CD4-positive, CD25-positive, alpha-beta regulatory T cell (primary cell): ENCODE results near the gene GLIPR1L1. TPM values are rescaled to one million over a fixed set of nuclear protein-coding genes. Genes with fewer than 3 reads are reported as not detected.

Experiments used
- ATAC-seq, 2 donors: fragments of 150-1000 bp; cut with Tn5 transposase; one replicate each; pipeline ENCODE4 v1.10.0; 2021; ENCODE audit warnings: low read depth in 2 of 2, moderate number of reproducible peaks in 2 of 2, moderate library complexity in 1 of 2
- DNase-seq, 3 donors: peaks; one replicate each; pipeline versions ENCODE4 v3.0.0 to v3.0.0-alpha.2; 2012 to 2022; ENCODE audit warnings: mixed read lengths in 1 of 3
- H3K27ac ChIP-seq: one replicate; pipeline ENCODE4 v1.7.0; 2013; ENCODE audit warnings: mild to moderate bottlenecking, low read length; ENCODE audit not compliant: insufficient read depth, poor library complexity, severe bottlenecking
- H3K27me3 ChIP-seq: one replicate; pipeline ENCODE4 v1.7.0; 2013; ENCODE audit warnings: low read length; ENCODE audit not compliant: control insufficient read depth, insufficient read depth
- H3K36me3 ChIP-seq: one replicate; pipeline ENCODE4 v1.7.0; 2013; ENCODE audit warnings: mild to moderate bottlenecking, low read length, moderate library complexity; ENCODE audit not compliant: control insufficient read depth, insufficient read depth
- H3K4me1 ChIP-seq: 2 replicates; pipeline ENCODE4 v1.7.0; 2013; ENCODE audit warnings: mild to moderate bottlenecking, low read length; ENCODE audit not compliant: insufficient read depth, control insufficient read depth, poor library complexity, severe bottlenecking
- H3K4me3 ChIP-seq: one replicate; pipeline ENCODE4 v1.7.0; 2013; ENCODE audit warnings: low read depth, mild to moderate bottlenecking, low read length, moderate library complexity
- H3K9me3 ChIP-seq, 2 experiments: 1 replicate in 1 of 2; 2 replicates in 1 of 2; pipeline ENCODE4 v1.7.0; 2013; ENCODE audit warnings: low read length in 2 of 2, mild to moderate bottlenecking in 1 of 2, moderate library complexity in 1 of 2; ENCODE audit not compliant: control insufficient read depth in 2 of 2
- H3K27ac Mint-ChIP-seq, 3 donors: one replicate each; pipeline ENCODE4 v1.8.0; 2020 to 2022; ENCODE audit warnings: mild to moderate bottlenecking in 3 of 3, mixed read lengths in 3 of 3, moderate library complexity in 2 of 3
- H3K27me3 Mint-ChIP-seq: one replicate; pipeline ENCODE4 v1.8.0; 2022; ENCODE audit warnings: mild to moderate bottlenecking, mixed read lengths
- H3K36me3 Mint-ChIP-seq: one replicate; pipeline ENCODE4 v1.8.0; 2020; ENCODE audit warnings: mixed read lengths
- H3K4me1 Mint-ChIP-seq, 4 donors: one replicate each; pipeline ENCODE4 v1.8.0; 2020 to 2022; ENCODE audit warnings: mixed read lengths in 4 of 4, mild to moderate bottlenecking in 1 of 4
- H3K4me3 Mint-ChIP-seq, 4 donors: one replicate each; pipeline ENCODE4 v1.8.0; 2020 to 2022; ENCODE audit warnings: mild to moderate bottlenecking in 4 of 4, mixed read lengths in 4 of 4, moderate library complexity in 3 of 4
- H3K9me3 Mint-ChIP-seq, 7 donors: one replicate each; pipeline ENCODE4 v1.8.0; 2020 to 2022; ENCODE audit warnings: mixed read lengths in 7 of 7, mild to moderate bottlenecking in 3 of 7, moderate library complexity in 2 of 7
- polyA plus RNA-seq, 4 donors: library from polyadenylated mRNA; unstranded; fragments of 300-500 nt; fragmentation: Illumina TruSeq; gene quantifications; one replicate each; pipeline ENCODE4 v1.2.3, GENCODE V29; 2021
- total RNA-seq: library from RNA; stranded (reverse); gene quantifications from one replicate; pipeline ENCODE4 v1.2.3, GENCODE V29; 2022

Gene GLIPR1L1
- total and polyA plus RNA-seq, 5 donors from 2014 or later: not detected

- peaks cover 10% of the 10 kb centered on the region for H3K36me3 Mint-ChIP-seq
- Histone ChIP-seq H3K4me3 (no peak overlapping the region), H3K27me3 (no peaks in the 10 kb centered on the region), H3K4me1 (no peaks in the 10 kb centered on the region), H3K27ac (no peak overlapping the region), H3K9me3 (no peaks in the 10 kb centered on the region), H3K36me3 (no peaks in the 10 kb centered on the region)
- DNase-seq: no peak
- peaks cover 0 to 17% (median 5%) of the 10 kb centered on the region in 7 donors for H3K9me3 Mint-ChIP-seq
- peaks cover 0 to 6% (median 0%) of the 10 kb centered on the region in 4 donors for H3K4me1 Mint-ChIP-seq
- no peak overlapping the region for H3K27ac Mint-ChIP-seq
- no peak for ATAC-seq
- peaks cover 5% of the 10 kb centered on the region for H3K27me3 Mint-ChIP-seq
- no peak overlapping the region for H3K4me3 Mint-ChIP-seq
These were observed 15.9 kb downstream of the GLIPR1L1 start for GRCh38 chr12:75350413-75350812.

GRCh38 chr12:75354011-75354410, 19.5 kb downstream of the GLIPR1L1 start:
- ATAC-seq: no peak

GRCh38 chr12:75360920-75361319, 26.4 kb downstream of the GLIPR1L1 start:
- Mint-ChIP-seq H3K36me3 (no peaks in the 10 kb centered on the region), H3K9me3 (peaks cover 0 to 2% (median 0%) of the 10 kb centered on the region in 7 donors), H3K4me1 (peaks cover 0 to 6% (median under 1%) of the 10 kb centered on the region in 4 donors), H3K27ac (no peak overlapping the region), H3K4me3 (no peak overlapping the region), H3K27me3 (no peaks in the 10 kb centered on the region)
- Histone ChIP-seq H3K27ac (no peak overlapping the region), H3K27me3 (no peaks in the 10 kb centered on the region), H3K4me1 (no peaks in the 10 kb centered on the region), H3K36me3 (no peaks in the 10 kb centered on the region), H3K9me3 (no peaks in the 10 kb centered on the region), H3K4me3 (no peak overlapping the region)
- ATAC-seq (no peak), DNase-seq (no peak)

More at GRCh38 chr12:75354011-75354410, 19.5 kb downstream of the GLIPR1L1 start:
- H3K27ac Mint-ChIP-seq: no peak overlapping the region
- H3K4me3 Mint-ChIP-seq: no peak overlapping the region
- H3K27me3 Mint-ChIP-seq: no peaks in the 10 kb centered on the region
- Histone ChIP-seq H3K9me3 (no peaks in the 10 kb centered on the region), H3K36me3 (no peaks in the 10 kb centered on the region), H3K27me3 (no peaks in the 10 kb centered on the region), H3K4me1 (no peaks in the 10 kb centered on the region), H3K27ac (no peak overlapping the region), H3K4me3 (no peak overlapping the region)
- H3K4me1 Mint-ChIP-seq: peaks cover 0 to 6% (median 0%) of the 10 kb centered on the region in 4 donors
- peaks cover 10% of the 10 kb centered on the region for H3K36me3 Mint-ChIP-seq
- peaks cover 0 to 17% (median 5%) of the 10 kb centered on the region in 7 donors for H3K9me3 Mint-ChIP-seq
- DNase-seq: no peak

GRCh38 chr12:75361408-75361807, 26.9 kb downstream of the GLIPR1L1 start:
- Mint-ChIP-seq H3K27me3 (no peaks in the 10 kb centered on the region), H3K27ac (no peak overlapping the region), H3K4me3 (no peak overlapping the region), H3K9me3 (peaks cover 0 to 2% (median 0%) of the 10 kb centered on the region in 7 donors), H3K36me3 (no peaks in the 10 kb centered on the region), H3K4me1 (peaks cover 0 to 10% (median 2%) of the 10 kb centered on the region in 4 donors)
- no peaks in the 10 kb centered on the region for H3K9me3 ChIP-seq
- DNase-seq (no peak), ATAC-seq (no peak)
- H3K36me3 ChIP-seq: no peaks in the 10 kb centered on the region
- H3K27me3 ChIP-seq: no peaks in the 10 kb centered on the region
- no peak overlapping the region for H3K4me3 ChIP-seq
- no peaks in the 10 kb centered on the region for H3K4me1 ChIP-seq
- no peak overlapping the region for H3K27ac ChIP-seq

- no peak overlapping the region for H3K27ac Mint-ChIP-seq
- H3K27ac ChIP-seq: no peak overlapping the region
These were observed 30.4 kb downstream of the GLIPR1L1 start for GRCh38 chr12:75364919-75365318.

GRCh38 chr12:75366629-75367028, 32.2 kb downstream of the GLIPR1L1 start:
- ATAC-seq (no peak), DNase-seq (peak in 1 of 3 donors; percentile 7)
- no peaks in the 10 kb centered on the region for H3K9me3 ChIP-seq
- H3K4me1 ChIP-seq: no peaks in the 10 kb centered on the region
- H3K27me3 Mint-ChIP-seq: no peaks in the 10 kb centered on the region
- no peaks in the 10 kb centered on the region for H3K36me3 Mint-ChIP-seq
- no peak overlapping the region for H3K4me3 ChIP-seq
- no peak overlapping the region for H3K4me3 Mint-ChIP-seq
- peaks cover 0 to 5% (median 2%) of the 10 kb centered on the region in 4 donors for H3K4me1 Mint-ChIP-seq
- H3K27ac Mint-ChIP-seq: peak overlapping the region in 1 of 3 donors; percentile 70
- no peaks in the 10 kb centered on the region for H3K27me3 ChIP-seq
- H3K36me3 ChIP-seq: no peaks in the 10 kb centered on the region
- no peaks in the 10 kb centered on the region for H3K9me3 Mint-ChIP-seq
- H3K27ac ChIP-seq: no peak overlapping the region

More at GRCh38 chr12:75364919-75365318, 30.4 kb downstream of the GLIPR1L1 start:
- no peak for DNase-seq
- peaks cover 0 to 10% (median 2%) of the 10 kb centered on the region in 4 donors for H3K4me1 Mint-ChIP-seq
- H3K9me3 Mint-ChIP-seq: peaks cover 0 to 2% (median 0%) of the 10 kb centered on the region in 7 donors
- H3K4me1 ChIP-seq: no peaks in the 10 kb centered on the region
- no peak overlapping the region for H3K4me3 ChIP-seq
- H3K36me3 Mint-ChIP-seq: no peaks in the 10 kb centered on the region
- no peaks in the 10 kb centered on the region for H3K27me3 ChIP-seq
- no peak for ATAC-seq
- no peaks in the 10 kb centered on the region for H3K36me3 ChIP-seq
- H3K9me3 ChIP-seq: no peaks in the 10 kb centered on the region
- no peaks in the 10 kb centered on the region for H3K27me3 Mint-ChIP-seq
- no peak overlapping the region for H3K4me3 Mint-ChIP-seq

- no peak for DNase-seq
- no peak overlapping the region for H3K4me3 Mint-ChIP-seq
- ATAC-seq: no peak
- H3K36me3 Mint-ChIP-seq: no peaks in the 10 kb centered on the region
- H3K27me3 Mint-ChIP-seq: no peaks in the 10 kb centered on the region
- no peak overlapping the region for H3K27ac ChIP-seq
- H3K36me3 ChIP-seq: no peaks in the 10 kb centered on the region
- H3K27me3 ChIP-seq: no peaks in the 10 kb centered on the region
- H3K9me3 ChIP-seq: no peaks in the 10 kb centered on the region
- peaks cover 0 to 2% (median 0%) of the 10 kb centered on the region in 7 donors for H3K9me3 Mint-ChIP-seq
- H3K27ac Mint-ChIP-seq: no peak overlapping the region
- no peak overlapping the region for H3K4me3 ChIP-seq
- no peaks in the 10 kb centered on the region for H3K4me1 ChIP-seq
- peaks cover 0 to 4% (median 0%) of the 10 kb centered on the region in 4 donors for H3K4me1 Mint-ChIP-seq
These were observed 40.5 kb downstream of the GLIPR1L1 start for GRCh38 chr12:75374971-75375370.

- no peaks in the 10 kb centered on the region for H3K36me3 ChIP-seq
- Mint-ChIP-seq H3K27me3 (no peaks in the 10 kb centered on the region), H3K9me3 (no peaks in the 10 kb centered on the region), H3K36me3 (no peaks in the 10 kb centered on the region), H3K4me3 (no peak overlapping the region), H3K4me1 (peaks cover 0 to 8% (median 0%) of the 10 kb centered on the region in 4 donors), H3K27ac (no peak overlapping the region)
- no peak overlapping the region for H3K27ac ChIP-seq
- no peaks in the 10 kb centered on the region for H3K27me3 ChIP-seq
- DNase-seq: no peak
- no peaks in the 10 kb centered on the region for H3K9me3 ChIP-seq
- H3K4me3 ChIP-seq: no peak overlapping the region
- no peak for ATAC-seq
- no peaks in the 10 kb centered on the region for H3K4me1 ChIP-seq
These were observed 43.9 kb downstream of the GLIPR1L1 start for GRCh38 chr12:75378354-75378753.
